ENCODE results near the gene AKAP8L. TPM values are rescaled to one million over a fixed set of nuclear protein-coding genes. Genes with fewer than 3 reads are reported as not detected.

The AKAP8L gene
- total and polyA plus RNA-seq, 2 of the 8 experiments (the other 6 are each of a cell fraction or from before 2014, with no cell fraction given), result 75.1 to 138 TPM

GRCh38 chr19:15412832-15413231 is 6.0 kb downstream of the AKAP8L start:
- Histone ChIP-seq H3K14ac (ENCODE audit: insufficient read length) (no peak overlapping the region), H3K27me3 (replicated peaks in 1 of 4; ENCODE audit: control insufficient read depth in 3 of 4, extremely low read depth in 1 of 4, insufficient read depth in 3 of 4, low read length in 3 of 4) (no peaks in the 10 kb centered on the region), H2BK20ac (ENCODE audit: low read length) (no peak overlapping the region), H3K4me1 (replicated peaks in 1 of 4; ENCODE audit: control insufficient read depth in 3 of 4, insufficient read depth in 4 of 4, low read length in 3 of 4) (peaks cover 0 to 4% (median 3%) of the 10 kb centered on the region in 4 experiments; a peak in 5 of 7 replicates), H2AK5ac (ENCODE audit: low read depth, low read length) (no peak overlapping the region), H3K4me3 (ENCODE audit: extremely low read depth in 1 of 4, insufficient read depth in 2 of 4, low read depth in 3 of 4, low read length in 4 of 4) (no peak overlapping the region), H3K9me3 (ENCODE audit: insufficient read depth in 2 of 2, low read depth in 1 of 2, low read length in 1 of 2) (no peaks in the 10 kb centered on the region), H3K18ac (ENCODE audit: extremely low read depth, low read length) (no peak overlapping the region), H2BK15ac (ENCODE audit: low read length) (no peak overlapping the region), H3K79me1 (ENCODE audit: low read depth, low read length) (peaks cover 8% of the 10 kb centered on the region), H3K27ac (ENCODE audit: low read depth, low read length) (no peak overlapping the region), H4K5ac (ENCODE audit: insufficient read length, low read depth, low read length) (no peak overlapping the region), H3K56ac (replicated peaks; ENCODE audit: insufficient read length, low read depth, low read length) (no peak overlapping the region), H3K4me2 (ENCODE audit: insufficient read depth in 1 of 2, low read depth in 2 of 2, low read length in 2 of 2) (no peak overlapping the region), H3K23me2 (ENCODE audit: low read depth, low read length) (peaks cover 2% of the 10 kb centered on the region; the same call in 1 of the 2 replicates), H3K9ac (replicated peaks in 1 of 4; ENCODE audit: extremely low read depth in 1 of 4, low read depth in 3 of 4, low read length in 3 of 4) (no peak overlapping the region), H2BK12ac (ENCODE audit: low read depth, low read length) (no peak overlapping the region), H4K91ac (replicated peaks; ENCODE audit: insufficient read length, low read length) (no peak overlapping the region), H2AFZ (ENCODE audit: low read length) (no peak overlapping the region), H2BK5ac (ENCODE audit: low read depth, low read length) (no peak overlapping the region), H3K23ac (ENCODE audit: insufficient read length) (no peak overlapping the region), H3K79me2 (ENCODE audit: control insufficient read depth in 1 of 2, insufficient read depth in 2 of 2, low read length in 2 of 2) (peaks cover 45 to 95% of the 10 kb centered on the region in 2 experiments), H2BK120ac (replicated peaks; ENCODE audit: low read depth, low read length) (no peak overlapping the region), H3K36me3 (ENCODE audit: control insufficient read depth in 2 of 4, insufficient read depth in 4 of 4, low read length in 3 of 4) (peaks cover 0 to 24% (median 15%) of the 10 kb centered on the region in 4 experiments; a peak in 7 of 8 replicates), H4K20me1 (replicated peaks in 1 of 2; ENCODE audit: control insufficient read depth in 1 of 2, insufficient read depth in 2 of 2, low read length in 2 of 2) (peaks cover 16 to 18% of the 10 kb centered on the region in 2 experiments), H4K8ac (ENCODE audit: extremely low read depth, insufficient read depth, low read length) (no peak overlapping the region), H3K4ac (replicated peaks; ENCODE audit: insufficient read length, low read depth, low read length) (no peak overlapping the region)
- ChIA-PET CTCF (ENCODE audit: partially characterized antibody) (interaction anchor here (0.6 to 1.3 kb wide), 7 partner anchors 30 to 630 kb away, joined by 3 read pairs; no protein-coding TSS in a partner anchor), POLR2A (ENCODE audit: partially characterized antibody) (interaction anchor here (1.0 to 2.3 kb wide), 6 partner anchors 8 to 217 kb away, joined by 3 to 12 read pairs (median 4); partner anchors contain the start of gene EPHX3)
- 95% methylated on average over 4 of the region's 4 CpGs; no CpG with 5 or more reads in 1 of the 2 experiments for WGBS, 2 experiments (ENCODE audit: extremely low coverage in 1 of 2, insufficient coverage in 1 of 2, insufficient read length in 1 of 2, insufficient replicate concordance in 2 of 2, low coverage in 1 of 2, low lambda C conversion rate in 2 of 2, missing lambda C conversion rate in 1 of 2)
- no peak for FAIRE-seq
- no peak for DNase-seq (ENCODE audit: low read depth in 1 of 2, low spot score in 2 of 2)

Measured in H1 (cell line).